Fibroblast of skin of back (primary cell): ENCODE data around the gene IRAK2.
A peak's percentile ranks its signal among the peaks of the same experiment; 100 is the strongest.

Source experiments
- DNase-seq: peaks from one replicate; pipeline ENCODE4 v3.0.0-alpha.2; 2013

IRAK2 gene

GRCh38 chr3:10189557-10190354 is 25.0 kb downstream of the IRAK2 start:
- no peak for DNase-seq

DNA sequence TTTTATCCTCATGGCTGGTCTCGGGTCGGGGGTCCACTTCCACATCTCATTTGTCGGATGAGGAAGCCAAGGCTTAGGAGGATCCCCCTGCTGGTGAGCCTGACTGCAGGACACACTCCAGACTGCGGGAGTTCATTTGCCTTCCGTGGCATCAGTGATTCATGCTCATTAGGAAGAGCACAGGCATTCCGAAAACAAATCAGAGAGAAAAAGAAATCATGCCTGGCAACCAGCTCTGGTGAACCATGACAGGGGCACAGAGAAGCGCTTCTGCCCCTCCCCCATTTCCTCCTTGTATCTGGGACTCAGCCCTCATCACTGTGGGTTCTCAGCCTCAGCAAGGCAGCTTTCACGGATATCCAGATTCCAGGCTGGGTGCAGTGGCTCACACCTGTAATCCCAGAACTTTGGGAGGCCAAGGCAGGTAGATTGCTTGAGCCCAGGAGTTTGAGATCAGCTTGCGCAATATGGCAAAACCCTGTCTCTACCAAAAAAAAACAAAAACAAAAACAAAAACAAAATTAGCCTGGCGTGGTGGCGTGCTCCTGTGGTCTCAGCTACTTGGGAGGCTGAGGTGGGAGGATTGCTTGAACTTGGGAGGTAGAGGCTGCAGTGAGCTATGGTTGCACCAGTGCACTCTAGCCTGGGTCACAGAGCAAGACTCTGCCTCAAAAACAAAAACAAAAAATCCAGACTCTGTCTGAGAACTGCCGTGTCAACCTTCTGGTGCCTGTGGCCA is 28.4 kb downstream of the IRAK2 start:
- DNase-seq, result peak; percentile 95

DNA sequence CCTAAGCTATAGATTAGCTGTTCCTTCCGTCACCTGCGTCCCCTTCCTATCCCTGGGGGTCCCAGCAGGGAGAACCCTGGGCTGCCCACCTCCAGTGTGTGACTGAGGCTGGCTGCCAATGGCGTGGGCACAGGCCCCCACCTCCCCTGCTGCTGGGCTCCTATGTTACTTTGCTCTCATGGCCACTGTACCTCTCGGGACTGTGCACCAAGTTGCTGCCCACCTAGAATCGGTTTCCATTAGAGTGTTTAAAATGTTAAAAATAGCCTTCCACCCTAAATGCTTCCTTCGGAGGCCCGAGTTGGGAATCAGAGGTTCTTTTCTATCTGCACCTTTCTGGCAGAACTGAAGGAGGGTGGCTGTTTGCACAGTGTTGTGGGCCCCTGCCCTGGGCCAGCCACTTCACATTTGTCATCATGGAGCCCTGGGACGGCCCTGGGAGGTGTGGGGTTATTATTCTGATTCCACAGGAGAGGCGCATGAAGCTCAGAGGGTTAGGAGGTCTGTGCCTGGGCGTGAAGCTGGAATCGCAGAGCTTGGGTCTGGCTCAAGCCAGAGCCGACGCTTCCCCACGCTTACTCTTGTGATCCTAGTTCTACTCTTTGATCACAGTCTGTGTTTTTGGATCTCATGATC is 29.1 kb downstream of the IRAK2 start:
- no peak for DNase-seq

DNA sequence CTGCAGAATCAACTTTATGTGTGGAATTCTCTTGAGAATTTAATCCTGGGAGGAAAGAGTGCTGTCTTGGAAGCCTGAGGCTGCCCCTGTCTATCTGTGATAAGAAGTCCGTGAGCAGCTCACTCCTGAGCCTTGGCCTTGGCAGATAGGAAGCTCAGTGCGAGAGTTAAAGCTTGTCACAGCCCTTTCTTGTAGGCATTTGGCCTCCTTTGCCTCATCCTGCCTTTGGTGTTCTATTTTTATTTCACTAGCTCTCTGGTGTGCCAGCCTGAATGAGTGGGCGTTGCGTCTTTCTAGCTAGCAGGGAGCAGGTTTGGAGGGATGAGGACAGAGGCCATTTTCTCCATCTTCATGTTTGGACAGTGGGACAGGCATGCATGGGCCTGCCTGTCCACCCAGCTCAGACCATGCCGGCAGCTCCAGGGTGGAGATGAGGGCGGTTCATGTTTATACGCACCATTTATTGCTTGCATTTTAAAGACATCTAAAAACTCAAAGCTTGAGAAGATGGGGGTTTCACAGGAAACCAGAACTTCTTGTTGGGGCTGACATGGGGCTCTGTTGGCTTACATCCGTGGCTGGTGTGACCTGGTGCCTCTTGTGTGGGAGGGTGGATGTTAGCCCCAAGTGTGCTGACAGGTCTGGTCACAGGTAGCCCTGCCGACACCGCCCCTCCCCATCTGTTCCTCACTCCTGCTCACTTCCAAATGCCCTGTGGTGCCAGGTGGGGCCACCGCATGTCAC is 29.8 kb downstream of the IRAK2 start:
- no peak for DNase-seq

GRCh38 chr3:10195366-10196089 is 30.8 kb downstream of the IRAK2 start:
- no peak for DNase-seq

DNA sequence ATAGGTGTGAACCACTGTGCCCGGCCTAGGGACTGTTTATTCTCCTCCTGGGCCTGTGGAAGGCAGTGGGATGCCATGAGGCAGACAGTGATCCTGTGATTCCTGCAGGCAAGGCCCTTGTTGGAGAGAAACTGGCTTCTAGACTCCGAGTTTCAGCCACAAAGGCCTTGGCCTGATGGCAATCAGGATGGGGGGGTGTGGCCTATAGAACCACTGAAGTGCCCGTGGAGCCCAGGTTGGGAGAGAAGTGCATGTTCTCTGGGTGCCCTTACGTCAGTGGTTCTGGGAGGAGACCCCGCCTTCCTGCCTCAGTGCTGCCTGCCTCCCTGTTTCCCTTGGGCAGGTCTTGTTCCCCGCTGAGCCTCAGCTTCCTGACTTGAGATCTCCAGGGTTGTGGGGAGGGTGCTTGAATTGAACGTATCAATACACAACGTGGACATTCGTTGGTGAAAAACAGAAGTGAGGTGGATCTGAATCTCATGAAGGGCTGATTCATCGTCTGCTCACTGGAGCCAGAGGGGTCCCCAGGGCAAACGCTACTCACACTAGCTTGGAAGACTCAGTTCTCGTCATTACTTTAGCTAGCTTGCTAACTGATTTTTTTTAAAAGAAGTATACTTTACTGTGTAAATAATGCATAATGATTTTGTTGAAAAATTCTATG is 31.8 kb downstream of the IRAK2 start:
- peak; percentile 86 for DNase-seq

DNA sequence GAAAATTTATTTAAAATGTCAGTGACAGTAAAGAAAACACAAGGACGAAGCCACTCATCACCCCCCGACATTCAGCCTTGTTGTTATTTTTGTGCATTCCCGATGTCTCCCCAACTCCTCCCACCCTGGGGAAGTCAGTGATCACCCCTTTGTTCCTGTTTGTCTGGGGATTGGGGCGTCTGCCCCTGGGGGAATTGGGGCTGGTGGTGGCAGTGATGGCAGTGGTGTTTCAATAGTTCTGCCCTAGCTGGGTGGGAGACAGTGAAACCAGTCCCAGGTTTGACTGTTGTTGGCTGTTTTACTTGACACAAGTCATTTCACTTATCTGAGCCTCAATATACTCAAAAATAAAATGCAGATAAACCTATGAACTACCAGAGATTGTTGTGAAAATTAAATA is 33.5 kb downstream of the IRAK2 start:
- no peak for DNase-seq

DNA sequence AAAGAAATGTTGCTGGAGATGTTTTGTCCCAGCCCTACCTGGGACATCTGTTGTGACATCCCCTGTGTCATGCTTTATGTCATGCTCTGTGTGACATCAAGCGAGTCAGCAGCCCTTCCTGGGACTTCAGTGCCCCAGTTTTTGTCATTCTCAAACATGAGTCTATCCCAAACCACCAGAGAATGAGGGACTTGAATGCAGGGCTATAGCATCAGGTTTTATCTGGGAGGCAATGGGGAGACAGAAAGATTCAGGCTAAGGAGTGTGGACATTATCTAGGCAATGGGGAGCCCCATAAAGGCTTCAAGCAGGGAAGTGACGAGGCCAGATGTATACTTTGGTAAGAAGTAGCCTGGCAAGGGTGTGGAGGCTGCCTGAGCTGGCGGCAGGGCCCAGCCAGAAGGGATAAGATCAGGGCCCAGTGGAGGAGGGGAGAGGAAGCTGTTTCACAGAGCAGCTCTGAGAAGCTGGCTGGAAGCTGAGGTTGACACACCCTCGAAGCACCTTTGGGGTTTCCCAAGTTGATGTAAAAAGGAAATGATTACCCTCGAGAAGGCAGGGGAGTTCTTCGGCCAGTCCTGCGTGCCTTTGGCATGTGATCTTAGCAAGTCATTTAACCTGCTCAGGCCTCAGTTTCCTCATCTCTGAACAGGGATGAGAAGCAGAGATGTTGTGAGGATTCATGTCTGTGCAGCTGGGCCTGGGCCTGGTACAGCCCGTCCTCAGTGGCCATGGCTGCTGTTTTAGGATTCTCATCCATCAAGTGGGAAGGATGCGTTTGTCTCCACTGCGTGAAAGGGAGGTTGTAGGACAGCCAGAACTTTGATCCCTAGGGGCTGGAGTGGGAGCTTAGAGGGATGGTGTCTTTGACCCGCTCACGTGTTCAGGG is 34.3 kb downstream of the IRAK2 start:
- peak; percentile 27 for DNase-seq

GRCh38 chr3:10204921-10205320 is 40.2 kb downstream of the IRAK2 start:
- DNase-seq, result peak; percentile 22

DNA sequence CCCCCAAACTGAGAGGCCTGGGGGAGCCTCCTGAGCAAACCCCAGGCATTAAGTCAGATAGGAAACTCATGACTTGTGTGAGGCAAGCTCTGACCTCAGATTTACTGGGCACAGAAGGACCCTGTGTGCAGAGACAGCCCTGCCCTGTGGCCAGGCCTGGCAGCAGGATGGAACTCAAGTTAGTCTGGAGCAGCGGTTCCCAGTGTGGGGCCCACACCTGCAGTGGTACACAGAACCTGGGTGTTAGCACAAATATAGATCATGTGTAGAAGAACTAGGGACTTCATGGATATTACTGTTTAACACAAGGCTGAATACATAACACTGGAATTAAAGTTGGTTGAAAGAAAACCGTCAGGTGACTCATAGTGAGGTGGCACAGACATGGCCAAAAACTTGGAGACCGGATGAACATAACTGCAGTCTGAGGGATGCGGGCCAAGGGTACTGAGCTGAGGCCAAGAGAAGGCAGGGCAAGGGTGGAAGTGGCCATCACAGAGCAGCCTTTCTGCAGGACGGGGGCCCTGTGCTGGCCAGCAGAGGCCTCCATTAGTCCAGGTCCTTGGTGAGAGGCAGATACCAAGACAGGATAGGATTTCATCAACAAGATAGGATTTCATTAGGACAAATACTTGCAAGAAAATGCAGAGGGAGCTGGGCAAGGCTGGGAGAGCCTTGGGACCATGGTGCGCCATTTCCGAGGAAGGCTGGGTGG is 40.9 kb downstream of the IRAK2 start:
- peak; percentile 93 for DNase-seq

GRCh38 chr3:10206166-10206511 is 41.4 kb downstream of the IRAK2 start:
- no peak for DNase-seq

GRCh38 chr3:10213156-10213792 is 48.6 kb downstream of the IRAK2 start:
- no peak for DNase-seq

GRCh38 chr3:10215578-10216368 is 51.1 kb downstream of the IRAK2 start:
- DNase-seq, result no peak

GRCh38 chr3:10217359-10217758 is 52.6 kb downstream of the IRAK2 start:
- no peak for DNase-seq

- no peak for DNase-seq
These were observed 55.0 kb downstream of the IRAK2 start for GRCh38 chr3:10219737-10220136.

DNA sequence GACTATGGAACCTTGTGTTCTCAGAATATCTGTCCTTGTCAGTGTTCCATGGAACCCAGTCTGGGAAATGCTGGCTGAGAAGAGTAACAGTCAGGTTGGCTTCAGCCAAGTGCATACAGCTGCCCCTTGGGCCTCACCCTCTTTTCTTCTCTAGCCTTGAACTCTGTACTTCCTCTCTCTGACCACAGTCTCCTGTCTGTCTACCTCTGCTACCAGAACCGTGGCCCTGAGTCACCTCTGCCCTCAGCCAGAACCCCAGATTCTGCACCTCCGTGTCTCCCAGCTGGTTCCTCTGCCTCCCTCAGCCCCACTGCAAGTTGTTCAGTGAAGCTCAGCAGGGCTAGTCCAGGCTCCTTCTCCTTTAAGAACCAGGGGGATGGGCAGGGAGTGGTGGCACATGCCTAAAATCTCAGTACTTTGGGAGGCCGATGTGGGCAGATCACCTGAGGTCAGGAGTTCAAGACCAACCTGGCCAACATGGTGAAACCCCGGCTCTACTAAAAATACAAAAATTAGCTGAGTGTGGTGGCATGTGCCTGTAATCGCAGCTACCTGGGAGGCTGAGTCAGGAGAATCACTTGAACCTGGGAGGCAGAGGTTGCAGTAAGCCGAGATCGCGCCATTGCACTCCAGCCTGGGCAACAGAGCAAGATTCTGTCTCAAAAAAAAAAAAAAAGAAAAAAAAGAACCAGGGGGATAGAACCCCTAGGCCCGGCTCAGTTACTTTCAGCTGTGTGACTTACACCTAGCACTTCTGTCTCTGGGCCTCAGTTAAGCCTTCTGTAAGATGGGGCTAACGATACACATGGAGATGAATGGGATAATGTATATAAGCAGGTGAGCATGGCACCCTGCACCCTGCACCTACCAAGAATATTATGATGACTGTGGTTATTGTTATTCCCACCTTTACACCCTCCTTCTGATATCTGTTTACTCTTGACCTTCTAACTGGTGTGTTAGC is 59.2 kb downstream of the IRAK2 start:
- DNase-seq, result no peak
